Smooth muscle cell (in vitro differentiated cells): ENCODE measurements around the gene SRPX. TPM values are rescaled to one million over a fixed set of nuclear protein-coding genes. Genes with fewer than 3 reads are reported as not detected.

Source experiments
- DNase-seq: peaks from one replicate; lab custom pipeline; 2025; ENCODE audit not compliant: unreplicated experiment; lab: John Stamatoyannopoulos, UW
- H2AFZ ChIP-seq: fragments of 200-600 bp; sonication (generic); 2 replicates; pipeline ENCODE4 v1.6.0; 2016; ENCODE audit warnings: antibody characterized with exemption, low read depth, mild to moderate bottlenecking
- H3F3A ChIP-seq: fragments of 200-600 bp; sonication (generic); 2 replicates; pipeline ENCODE4 v1.6.0; 2017; ENCODE audit warnings: antibody characterized with exemption, low read depth
- H3K27ac ChIP-seq: fragments of 200-600 bp; sonication (generic); 2 replicates; pipeline ENCODE4 v1.5.1; 2016; ENCODE audit warnings: low read depth, mild to moderate bottlenecking
- H3K27me3 ChIP-seq: fragments of 200-600 bp; sonication (generic); 2 replicates; pipeline ENCODE4 v1.6.1; 2016; ENCODE audit warnings: low read depth, mild to moderate bottlenecking
- H3K36me3 ChIP-seq: fragments of 200-600 bp; sonication (generic); 2 replicates; pipeline ENCODE4 v1.5.1; 2016; ENCODE audit warnings: low read depth
- H3K4me1 ChIP-seq: fragments of 200-600 bp; sonication (generic); 2 replicates; pipeline ENCODE4 v1.5.1; 2016; ENCODE audit warnings: low read depth
- H3K4me2 ChIP-seq: fragments of 200-600 bp; sonication (generic); 2 replicates; pipeline ENCODE4 v1.6.0; 2016; ENCODE audit warnings: mild to moderate bottlenecking
- H3K4me3 ChIP-seq: fragments of 200-600 bp; sonication (generic); 2 replicates; pipeline ENCODE4 v1.5.1; 2016; ENCODE audit warnings: mild to moderate bottlenecking
- H3K79me2 ChIP-seq: fragments of 200-600 bp; sonication (generic); 2 replicates; pipeline ENCODE4 v1.6.0; 2016; ENCODE audit warnings: low read depth, mild to moderate bottlenecking
- H3K9ac ChIP-seq: fragments of 200-600 bp; sonication (generic); 2 replicates; pipeline ENCODE4 v1.6.0; 2016; ENCODE audit warnings: low read depth
- H3K9me3 ChIP-seq: fragments of 200-600 bp; sonication (generic); replicated peaks from 2 replicates; pipeline ENCODE4 v1.5.1; 2016; ENCODE audit warnings: low read depth
- H4K20me1 ChIP-seq: fragments of 200-600 bp; sonication (generic); 2 replicates; pipeline ENCODE4 v1.6.0; 2016; ENCODE audit warnings: low read depth
- CTCF ChIP-seq: fragments of 200-600 bp; sonication (generic); IDR thresholded peaks from 2 replicates; pipeline ENCODE4 v1.5.1; 2017; ENCODE audit warnings: borderline replicate concordance, mild to moderate bottlenecking, antibody characterized with exemption; ENCODE audit not compliant: insufficient read depth, poor library complexity, severe bottlenecking
- WGBS: methylation state at CpG from one replicate; pipeline ENCODE4 v1.1.7; 2016; ENCODE audit warnings: low lambda C conversion rate; 5-methylcytosine and 5-hydroxymethylcytosine counted together
- polyA plus RNA-seq: library from polyadenylated mRNA; unstranded; fragments of >200 nt; fragmentation: Nextera tagmentation; extraction: Ambion mirVana; gene quantifications from 2 replicates; pipeline ENCODE4 v1.2.1, GENCODE V29; 2016
- total RNA-seq: library from RNA; depleted of rRNA; stranded (reverse); fragments of >200 nt; gene quantifications from 2 replicates; pipeline ENCODE4 v1.2.3, GENCODE V29; 2014

SRPX gene, protein sequence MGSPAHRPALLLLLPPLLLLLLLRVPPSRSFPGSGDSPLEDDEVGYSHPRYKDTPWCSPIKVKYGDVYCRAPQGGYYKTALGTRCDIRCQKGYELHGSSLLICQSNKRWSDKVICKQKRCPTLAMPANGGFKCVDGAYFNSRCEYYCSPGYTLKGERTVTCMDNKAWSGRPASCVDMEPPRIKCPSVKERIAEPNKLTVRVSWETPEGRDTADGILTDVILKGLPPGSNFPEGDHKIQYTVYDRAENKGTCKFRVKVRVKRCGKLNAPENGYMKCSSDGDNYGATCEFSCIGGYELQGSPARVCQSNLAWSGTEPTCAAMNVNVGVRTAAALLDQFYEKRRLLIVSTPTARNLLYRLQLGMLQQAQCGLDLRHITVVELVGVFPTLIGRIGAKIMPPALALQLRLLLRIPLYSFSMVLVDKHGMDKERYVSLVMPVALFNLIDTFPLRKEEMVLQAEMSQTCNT
- total RNA-seq, result 35.0 and 46.1 TPM in 2 replicates
- polyA plus RNA-seq, result 49.3 and 64.9 TPM in 2 replicates

DNA sequence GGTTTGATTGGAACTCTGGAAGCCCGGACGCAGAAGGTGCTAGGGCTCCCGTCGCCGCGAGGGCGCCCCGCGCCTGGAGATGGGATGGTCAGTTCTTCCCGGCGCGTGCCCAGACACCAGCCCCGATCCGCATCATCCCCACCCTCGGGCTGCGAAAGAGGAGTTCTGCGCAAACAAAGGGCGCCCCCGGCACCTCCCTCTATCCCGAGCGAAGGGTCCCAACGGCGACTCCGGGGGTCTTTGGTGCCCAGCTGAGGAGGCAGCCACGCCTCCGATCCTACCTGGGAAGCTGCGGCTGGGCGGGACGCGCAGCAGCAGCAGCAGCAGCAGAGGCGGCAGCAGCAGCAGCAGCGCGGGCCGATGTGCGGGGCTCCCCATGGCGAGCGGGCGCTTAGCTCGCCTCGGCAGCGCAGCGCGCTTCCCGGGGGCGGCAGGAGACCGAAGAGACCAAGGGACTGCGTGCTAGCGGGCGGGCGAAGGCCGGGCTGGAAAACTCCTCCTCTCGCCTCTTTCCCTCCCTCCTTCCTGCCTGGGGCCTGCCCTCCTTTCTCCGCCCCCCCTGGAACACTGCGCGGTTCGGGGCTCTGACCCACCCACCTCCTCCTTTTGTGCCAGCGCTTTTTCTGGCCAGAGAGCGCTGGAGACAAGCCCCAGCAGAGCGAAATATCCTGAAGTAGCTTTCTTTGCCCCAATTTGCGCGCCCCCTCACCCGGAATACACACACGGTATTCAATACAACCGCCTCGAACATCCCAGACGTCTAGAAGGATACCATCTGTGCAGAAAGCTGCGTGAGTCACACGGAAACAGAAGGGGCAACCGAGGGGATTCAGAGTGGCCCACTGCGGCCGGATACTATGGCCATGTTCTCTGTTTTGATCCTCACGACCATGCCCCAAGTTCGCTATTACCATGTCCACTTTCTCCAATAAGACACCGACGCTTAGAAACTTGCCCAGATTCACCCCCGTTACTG lies at the start of gene SRPX:
Gene SRPX (minus strand): TSS at position 457 of the 976 bp plus-strand sequence. CDS start 79 bp downstream, at position 378.
- Histone ChIP-seq H3K4me2 (peak within 1 kb of the TSS; percentile 88), H3K79me2 (no peaks in the 10 kb centered on the region), H3K27ac (no peak within 1 kb of the TSS), H3K27me3 (no peaks in the 10 kb centered on the region), H2AFZ (peak within 1 kb of the TSS; percentile 76), H3K4me3 (peak within 1 kb of the TSS; percentile 52), H4K20me1 (no peaks in the 10 kb centered on the region), H3K4me1 (no peaks in the 10 kb centered on the region), H3K36me3 (no peaks in the 10 kb centered on the region), H3F3A (no peaks in the 10 kb centered on the region), H3K9me3 (no peaks in the 10 kb centered on the region), H3K9ac (peak within 1 kb of the TSS; percentile 34)
- no peak for TF ChIP-seq CTCF
- peak; percentile 11 for DNase-seq
- WGBS, result 36% methylated on average over 66 of the region's 76 CpGs

GRCh38 chrX:38268011-38268410 lies 47.3 kb upstream of the SRPX start:
- no peak for TF ChIP-seq CTCF
- H3K79me2 ChIP-seq, result no peaks in the 10 kb centered on the region
- WGBS, result 93% methylated on average over 3 of the region's 3 CpGs
- no peaks in the 10 kb centered on the region for H3K4me1 ChIP-seq
- DNase-seq, result no peak
- no peak overlapping the region for H3K27ac ChIP-seq
- H3F3A ChIP-seq, result no peaks in the 10 kb centered on the region
- no peaks in the 10 kb centered on the region for H3K27me3 ChIP-seq
- no peak overlapping the region for H3K9ac ChIP-seq
- no peak overlapping the region for H3K4me2 ChIP-seq
- no peaks in the 10 kb centered on the region for H3K9me3 ChIP-seq
- no peaks in the 10 kb centered on the region for H3K36me3 ChIP-seq
- H4K20me1 ChIP-seq, result no peaks in the 10 kb centered on the region
- H2AFZ ChIP-seq, result no peak overlapping the region
- no peak overlapping the region for H3K4me3 ChIP-seq

GRCh38 chrX:38262715-38263620 lies 42.3 kb upstream of the SRPX start:
- 91% methylated on average over 9 of the region's 9 CpGs for WGBS
- no peaks in the 10 kb centered on the region for H3K36me3 ChIP-seq
- H3F3A ChIP-seq, result no peaks in the 10 kb centered on the region
- no peak overlapping the region for H3K9ac ChIP-seq
- no peak for TF ChIP-seq CTCF
- DNase-seq, result no peak
- H4K20me1 ChIP-seq, result no peaks in the 10 kb centered on the region
- H3K4me3 ChIP-seq, result no peak overlapping the region
- H3K4me2 ChIP-seq, result no peak overlapping the region
- no peaks in the 10 kb centered on the region for H3K9me3 ChIP-seq
- no peak overlapping the region for H2AFZ ChIP-seq
- H3K4me1 ChIP-seq, result no peaks in the 10 kb centered on the region
- no peak overlapping the region for H3K27ac ChIP-seq
- no peaks in the 10 kb centered on the region for H3K79me2 ChIP-seq
- H3K27me3 ChIP-seq, result no peaks in the 10 kb centered on the region
